Mucosa of descending colon (tissue), 3 donors: ENCODE data around the gene PTRH2. TPM values are rescaled to one million over a fixed set of nuclear protein-coding genes. Genes with fewer than 3 reads are reported as not detected.

Experiments used
- ATAC-seq: fragments of 200-7000 bp; cut with Tn5 transposase; one replicate; pipeline ENCODE4 v1.9.1; 2020; ENCODE audit warnings: mild to moderate bottlenecking, moderate library complexity
- DNase-seq, 3 donors: peaks; one replicate each; pipeline ENCODE4 v3.0.0-alpha.2; 2020
- H3K36me3 ChIP-seq: fragments of 200-600 bp; one replicate; pipeline ENCODE4 v1.8.0; 2021; ENCODE audit warnings: low read depth, mild to moderate bottlenecking
- H3K4me1 ChIP-seq: fragments of 200-600 bp; one replicate; pipeline ENCODE4 v1.8.0; 2021; ENCODE audit warnings: low read depth, mild to moderate bottlenecking
- H3K4me3 ChIP-seq: fragments of 200-600 bp; one replicate; pipeline ENCODE4 v1.8.0; 2021; ENCODE audit warnings: mild to moderate bottlenecking
- H3K9me3 ChIP-seq: fragments of 200-600 bp; one replicate; pipeline ENCODE4 v1.8.0; 2021; ENCODE audit warnings: mild to moderate bottlenecking
- CTCF ChIP-seq: fragments of 200-600 bp; IDR thresholded peaks from one replicate; pipeline ENCODE4 v1.8.0; 2022; ENCODE audit warnings: antibody characterized with exemption, mild to moderate bottlenecking
- intact Hi-C, 2 donors: fragments of 100-400 bp; cut with DNase I in 1 of 2; cut with micrococcal nuclease in 1 of 2; formaldehyde crosslinking; loops; one replicate each; pipeline versions ENCODE4 v1.11.0 to v1.11.1; 2022; cut with DNase I, micrococcal nuclease
- total RNA-seq, 3 donors: library from RNA; stranded (reverse); fragmentation: NEBNext Ultra II Directional in 2 of 3; extraction: Animal tissue kit (Norgen Biotek cat#: 25700) in 2 of 3; gene quantifications; one replicate each; pipeline versions ENCODE4 v1.2.1 to v1.2.4, GENCODE V29; 2021 to 2023
- donor health status: DM: no; HTN: no; CAD: no; lungs with moderate emphysema.
- donor health status: DM: no; HTN: no; CAD: no.
- donor health status: DM: no; HTN: yes; CAD: no.

Gene PTRH2
- total RNA-seq, 3 donors from 2014 or later: 17.0 to 20.4 (median 20.2) TPM

- intact Hi-C loops: no loop called here
- no peaks in the 10 kb centered on the region for H3K4me1 ChIP-seq
- ATAC-seq (no peak), DNase-seq (no peak)
- no peak overlapping the region for H3K4me3 ChIP-seq
- no peak for TF ChIP-seq CTCF
- peaks cover 28% of the 10 kb centered on the region for H3K36me3 ChIP-seq
- no peaks in the 10 kb centered on the region for H3K9me3 ChIP-seq
These were observed 55.9 kb downstream of the PTRH2 start for GRCh38 chr17:59651346-59651745.

- Histone ChIP-seq H3K36me3 (peaks cover 21% of the 10 kb centered on the region), H3K9me3 (no peaks in the 10 kb centered on the region), H3K4me3 (no peak overlapping the region), H3K4me1 (no peaks in the 10 kb centered on the region)
- DNase-seq (no peak), ATAC-seq (no peak)
- intact Hi-C loops: no loop called here
- no peak for TF ChIP-seq CTCF
These were observed 56.6 kb downstream of the PTRH2 start for GRCh38 chr17:59650642-59651041.

GRCh38 chr17:59649886-59650285, 57.3 kb downstream of the PTRH2 start:
- peaks cover 3% of the 10 kb centered on the region for H3K4me1 ChIP-seq
- ATAC-seq: no peak
- no peak for TF ChIP-seq CTCF
- H3K4me3 ChIP-seq: no peak overlapping the region
- peaks cover 21% of the 10 kb centered on the region for H3K36me3 ChIP-seq
- no peaks in the 10 kb centered on the region for H3K9me3 ChIP-seq
- DNase-seq: no peak
- intact Hi-C loops: no loop called here

Other genes with a start within 250 kb of the PTRH2 start
- 10 to 100 TPM; 18.1 to 27.8 (median 19.8) TPM for gene DHX40, start 141.8 kb downstream of the PTRH2 start, total RNA-seq
- gene CLTC, start 87.5 kb downstream of the PTRH2 start, total RNA-seq: 100 to 1,000 TPM; 264 to 306 (median 286) TPM
- 100 to 1,000 TPM; 257 to 361 (median 266) TPM for gene VMP1, start 224 bp upstream of the PTRH2 start, total RNA-seq
- gene TUBD1, start 185.5 kb upstream of the PTRH2 start, total RNA-seq: 10 to 100 TPM in 1 of 3 donors, 1 to 10 TPM in 2; 6.1 to 11.4 (median 6.2) TPM
- 10 to 100 TPM; 27.9 to 41.7 (median 30.6) TPM for gene RPS6KB1, start 185.7 kb upstream of the PTRH2 start, total RNA-seq